Prostate gland (tissue), 2 donors: Measurements from ENCODE around the gene FUT2.

Experiments used
- CTCF ChIP-seq, 4 experiments: fragments of 200-600 bp in 2 of 4; fragments of 450-650 bp in 2 of 4; sonication (generic) in 2 of 4; IDR thresholded peaks; 1 replicate in 3 of 4; 2 replicates in 1 of 4; pipeline ENCODE4 v1.5.1; 2016 to 2019; ENCODE audit warnings: antibody characterized with exemption in 4 of 4, mild to moderate bottlenecking in 2 of 4, moderate library complexity in 2 of 4
- POLR2A ChIP-seq: fragments of 450-650 bp; IDR thresholded peaks from one replicate; pipeline ENCODE4 v1.6.1; 2016; ENCODE audit warnings: antibody characterized with exemption, mild to moderate bottlenecking
- POLR2AphosphoS5 ChIP-seq: sonication (generic); formaldehyde crosslinking; IDR thresholded peaks from one replicate; pipeline ENCODE4 v1.6.1; 2017; ENCODE audit warnings: antibody characterized with exemption

DNA sequence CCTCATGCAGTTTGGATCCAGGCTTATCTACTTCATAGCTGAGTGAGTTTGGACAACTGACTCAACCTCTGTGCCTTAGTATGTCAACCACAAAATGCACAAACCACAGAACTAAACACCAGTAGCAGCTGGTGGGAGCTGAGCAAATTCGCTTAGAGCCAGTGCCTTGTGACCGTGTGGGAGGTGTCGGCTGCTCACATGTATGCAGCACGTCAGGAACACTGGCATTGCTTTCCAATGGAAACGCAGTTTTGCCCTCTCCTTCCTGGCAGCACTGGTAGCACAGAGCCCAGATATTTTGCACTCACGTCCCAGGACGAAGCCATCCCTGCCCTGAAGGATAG lies 14.7 kb upstream of the FUT2 start:
- TF ChIP-seq POLR2AphosphoS5 (no peak), CTCF (IDR thresholded peaks at IDR 0.05) (no peak), POLR2A (no peak)
